Natural killer cell (primary cell): ENCODE measurements around the gene LENG1. TPM values are rescaled to one million over a fixed set of nuclear protein-coding genes. Genes with fewer than 3 reads are reported as not detected.

Experiments
- ATAC-seq, 3 donors: fragments of 150-1000 bp in 2 of 3; fragments of 200-7000 bp in 1 of 3; cut with Tn5 transposase; 1 replicate in 1 of 3; 2 replicates in 2 of 3; pipeline ENCODE4 v1.10.0; 2021; ENCODE audit warnings: mild to moderate bottlenecking in 2 of 3, moderate library complexity in 2 of 3
- DNase-seq, 2 donors: peaks; one replicate each; pipeline versions ENCODE4 v3.0.0 to v3.0.0-alpha.2; 2013 to 2021; ENCODE audit warnings: mixed read lengths in 1 of 2
- H3K27ac ChIP-seq: one replicate; pipeline ENCODE4 v1.5.1; 2013; ENCODE audit warnings: mild to moderate bottlenecking, low read length
- H3K27me3 ChIP-seq: one replicate; pipeline ENCODE4 v1.6.1; 2013; ENCODE audit warnings: low read length; ENCODE audit not compliant: control insufficient read depth, insufficient read depth
- H3K36me3 ChIP-seq: one replicate; pipeline ENCODE4 v1.6.1; 2013; ENCODE audit warnings: low read length; ENCODE audit not compliant: control insufficient read depth, insufficient read depth
- H3K4me1 ChIP-seq: one replicate; pipeline ENCODE4 v1.6.1; 2013; ENCODE audit warnings: low read length; ENCODE audit not compliant: control insufficient read depth, insufficient read depth
- H3K4me3 ChIP-seq: one replicate; pipeline ENCODE4 v1.5.1; 2013; ENCODE audit warnings: low read length
- H3K9me3 ChIP-seq: one replicate; pipeline ENCODE4 v1.6.1; 2013; ENCODE audit warnings: low read length; ENCODE audit not compliant: control insufficient read depth, insufficient read depth
- H3K27ac Mint-ChIP-seq, 2 donors: one replicate each; pipeline ENCODE4 v1.8.0; 2022; ENCODE audit warnings: mild to moderate bottlenecking in 2 of 2, mixed read lengths in 2 of 2, moderate library complexity in 1 of 2
- H3K27me3 Mint-ChIP-seq, 2 donors: one replicate each; pipeline ENCODE4 v1.8.0; 2022; ENCODE audit warnings: low read depth in 2 of 2, mixed read lengths in 2 of 2
- H3K36me3 Mint-ChIP-seq: one replicate; pipeline ENCODE4 v1.8.0; 2022; ENCODE audit warnings: mixed read lengths
- H3K4me1 Mint-ChIP-seq, 2 donors: one replicate each; pipeline ENCODE4 v1.8.0; 2022; ENCODE audit warnings: mixed read lengths in 2 of 2
- H3K4me3 Mint-ChIP-seq: one replicate; pipeline ENCODE4 v1.8.0; 2022; ENCODE audit warnings: mild to moderate bottlenecking, moderate library complexity, mixed read lengths
- H3K9me3 Mint-ChIP-seq, 2 donors: one replicate each; pipeline ENCODE4 v1.8.0; 2022; ENCODE audit warnings: mixed read lengths in 2 of 2
- CTCF ChIP-seq: fragments of 200-600 bp; IDR thresholded peaks from one replicate; pipeline ENCODE4 v1.8.0; 2022; ENCODE audit warnings: antibody characterized with exemption
- WGBS: methylation state at CpG from one replicate; pipeline ENCODE4 v1.1.7; 2013; ENCODE audit warnings: missing lambda C conversion rate; ENCODE audit not compliant: insufficient coverage; 5-methylcytosine and 5-hydroxymethylcytosine counted together
- intact Hi-C: fragments of 100-400 bp; cut with micrococcal nuclease; formaldehyde crosslinking; loops from one replicate; pipeline ENCODE4 v1.14.2; 2022
- total RNA-seq, 4 donors: library from RNA; stranded (reverse); fragments of 120-200 nt in 1 of 4; gene quantifications; one replicate each; pipeline versions ENCODE4 v1.2.3 to v1.2.4, GENCODE V29; 2013 to 2022

The LENG1 gene
- total RNA-seq, 3 donors from 2014 or later (not counting 1 experiment from before 2014, with no cell fraction given) = 8.3 to 9.4 (median 9.1) TPM

GRCh38 chr19:54204767-54205468 lies 45.4 kb upstream of the LENG1 start:
- peaks cover 78% of the 10 kb centered on the region for H3K4me1 ChIP-seq
- intact Hi-C loops = no loop called here
- DNase-seq (no peak), ATAC-seq (no peak)
- no peak overlapping the region for H3K27ac ChIP-seq
- H3K36me3 ChIP-seq = peaks cover 69% of the 10 kb centered on the region
- Mint-ChIP-seq H3K4me1 (peaks cover 59 to 62% of the 10 kb centered on the region in 2 donors), H3K36me3 (peaks cover 7% of the 10 kb centered on the region), H3K9me3 (no peaks in the 10 kb centered on the region), H3K27me3 (no peaks in the 10 kb centered on the region), H3K27ac (no peak overlapping the region), H3K4me3 (no peak overlapping the region)
- WGBS = 87% methylated on average over 4 of the region's 4 CpGs
- no peaks in the 10 kb centered on the region for H3K9me3 ChIP-seq
- no peak overlapping the region for H3K4me3 ChIP-seq
- H3K27me3 ChIP-seq = no peaks in the 10 kb centered on the region
- no peak for TF ChIP-seq CTCF

GRCh38 chr19:54203151-54203611 lies 43.7 kb upstream of the LENG1 start:
- H3K9me3 Mint-ChIP-seq = no peaks in the 10 kb centered on the region
- H3K4me3 Mint-ChIP-seq = peak overlapping the region; percentile 42
- H3K27me3 ChIP-seq = no peaks in the 10 kb centered on the region
- DNase-seq (no peak), ATAC-seq (no peak)
- peaks cover 63% of the 10 kb centered on the region for H3K36me3 ChIP-seq
- WGBS = 83% methylated on average over 9 of the region's 9 CpGs
- peak overlapping the region in 1 of 2 donors; percentile 100 for H3K27ac Mint-ChIP-seq
- no peaks in the 10 kb centered on the region for H3K27me3 Mint-ChIP-seq
- TF ChIP-seq CTCF = no peak
- peaks cover 7% of the 10 kb centered on the region for H3K36me3 Mint-ChIP-seq
- no peak overlapping the region for H3K4me3 ChIP-seq
- no peaks in the 10 kb centered on the region for H3K9me3 ChIP-seq
- intact Hi-C loops = no loop called here
- peaks cover 43 to 53% of the 10 kb centered on the region in 2 donors for H3K4me1 Mint-ChIP-seq
- H3K4me1 ChIP-seq = peaks cover 62% of the 10 kb centered on the region
- no peak overlapping the region for H3K27ac ChIP-seq

- 70% methylated on average over 13 of the region's 13 CpGs for WGBS
- TF ChIP-seq CTCF = no peak
- peaks cover 38 to 45% of the 10 kb centered on the region in 2 donors for H3K4me1 Mint-ChIP-seq
- H3K9me3 ChIP-seq = no peaks in the 10 kb centered on the region
- peak overlapping the region; percentile 100 for H3K4me3 Mint-ChIP-seq
- H3K27ac ChIP-seq = peak overlapping the region; percentile 95
- H3K36me3 ChIP-seq = peaks cover 52% of the 10 kb centered on the region
- DNase-seq = no peak
- intact Hi-C loops = loop anchor here (1.0 kb wide), 1 partner anchor 8 kb away; no protein-coding TSS in a partner anchor
- no peak overlapping the region for H3K4me3 ChIP-seq
- no peaks in the 10 kb centered on the region for H3K27me3 Mint-ChIP-seq
- no peaks in the 10 kb centered on the region for H3K9me3 Mint-ChIP-seq
- ATAC-seq = no peak
- H3K27me3 ChIP-seq = no peaks in the 10 kb centered on the region
- H3K36me3 Mint-ChIP-seq = no peaks in the 10 kb centered on the region
- peak overlapping the region; percentile 97 to 100 for H3K27ac Mint-ChIP-seq
- peaks cover 51% of the 10 kb centered on the region for H3K4me1 ChIP-seq
Observed at GRCh38 chr19:54201980-54202379, 42.5 kb upstream of the LENG1 start.
